ENCODE data around the gene LRMDA. TPM values are rescaled to one million over a fixed set of nuclear protein-coding genes. Genes with fewer than 3 reads are reported as not detected.

Gene LRMDA
- total RNA-seq, 1 experiment from 2014 or later = not detected

GRCh38 chr10:75847477-75847876 lies 416.1 kb downstream of the LRMDA start:
- Histone ChIP-seq H3K4me1 (ENCODE audit: low read length) (no peaks in the 10 kb centered on the region), H3K4me2 (ENCODE audit: low read depth, low read length, poor library complexity, severe bottlenecking) (no peak overlapping the region), H4K20me1 (ENCODE audit: insufficient read depth, low read depth, low read length) (no peaks in the 10 kb centered on the region), H2AFZ (ENCODE audit: low read length) (no peak overlapping the region), H3K9ac (ENCODE audit: low read length) (no peak overlapping the region), H3K4me3 (ENCODE audit: low read length) (no peak overlapping the region), H3K79me2 (ENCODE audit: low read length) (no peaks in the 10 kb centered on the region), H3K9me3 (ENCODE audit: low read length) (no peaks in the 10 kb centered on the region), H3K9me2 (replicated peaks; ENCODE audit: insufficient read depth, low read length) (no peaks in the 10 kb centered on the region), H3K36me3 (ENCODE audit: insufficient read depth, low read length) (no peaks in the 10 kb centered on the region), H3K27me3 (ENCODE audit: low read length) (no peaks in the 10 kb centered on the region), H3K27ac (ENCODE audit: low read length) (no peak overlapping the region)
- no peak for DNase-seq

- Histone ChIP-seq H3K27me3 (ENCODE audit: low read length) (no peaks in the 10 kb centered on the region), H3K4me3 (ENCODE audit: low read length) (no peak overlapping the region), H3K9ac (ENCODE audit: low read length) (no peak overlapping the region), H2AFZ (ENCODE audit: low read length) (no peak overlapping the region), H3K79me2 (ENCODE audit: low read length) (no peaks in the 10 kb centered on the region), H3K4me2 (ENCODE audit: low read depth, low read length, poor library complexity, severe bottlenecking) (no peak overlapping the region), H3K27ac (ENCODE audit: low read length) (no peak overlapping the region), H4K20me1 (ENCODE audit: insufficient read depth, low read depth, low read length) (no peaks in the 10 kb centered on the region), H3K9me2 (replicated peaks; ENCODE audit: insufficient read depth, low read length) (no peaks in the 10 kb centered on the region), H3K9me3 (ENCODE audit: low read length) (no peaks in the 10 kb centered on the region), H3K36me3 (ENCODE audit: insufficient read depth, low read length) (no peaks in the 10 kb centered on the region), H3K4me1 (ENCODE audit: low read length) (no peaks in the 10 kb centered on the region)
- no peak for DNase-seq
Observed at GRCh38 chr10:75851580-75852345, 420.3 kb downstream of the LRMDA start.

- Histone ChIP-seq H3K27ac (ENCODE audit: low read length) (no peak overlapping the region), H3K9ac (ENCODE audit: low read length) (no peak overlapping the region), H3K4me3 (ENCODE audit: low read length) (no peak overlapping the region), H3K36me3 (ENCODE audit: insufficient read depth, low read length) (no peaks in the 10 kb centered on the region), H3K9me2 (replicated peaks; ENCODE audit: insufficient read depth, low read length) (no peaks in the 10 kb centered on the region), H3K27me3 (ENCODE audit: low read length) (no peaks in the 10 kb centered on the region), H4K20me1 (ENCODE audit: insufficient read depth, low read depth, low read length) (no peaks in the 10 kb centered on the region), H3K79me2 (ENCODE audit: low read length) (no peaks in the 10 kb centered on the region), H3K4me2 (ENCODE audit: low read depth, low read length, poor library complexity, severe bottlenecking) (no peak overlapping the region), H3K9me3 (ENCODE audit: low read length) (no peaks in the 10 kb centered on the region), H2AFZ (ENCODE audit: low read length) (no peak overlapping the region), H3K4me1 (ENCODE audit: low read length) (no peaks in the 10 kb centered on the region)
- DNase-seq = no peak
Observed at GRCh38 chr10:75852851-75853484, 421.5 kb downstream of the LRMDA start.

- Histone ChIP-seq H2AFZ (ENCODE audit: low read length) (no peak overlapping the region), H3K4me3 (ENCODE audit: low read length) (no peak overlapping the region), H3K36me3 (ENCODE audit: insufficient read depth, low read length) (no peaks in the 10 kb centered on the region), H3K27ac (ENCODE audit: low read length) (no peak overlapping the region), H3K9ac (ENCODE audit: low read length) (no peak overlapping the region), H3K9me3 (ENCODE audit: low read length) (no peaks in the 10 kb centered on the region), H3K4me1 (ENCODE audit: low read length) (no peaks in the 10 kb centered on the region), H3K27me3 (ENCODE audit: low read length) (no peaks in the 10 kb centered on the region), H3K4me2 (ENCODE audit: low read depth, low read length, poor library complexity, severe bottlenecking) (no peak overlapping the region), H4K20me1 (ENCODE audit: insufficient read depth, low read depth, low read length) (no peaks in the 10 kb centered on the region), H3K9me2 (replicated peaks; ENCODE audit: insufficient read depth, low read length) (no peaks in the 10 kb centered on the region), H3K79me2 (ENCODE audit: low read length) (no peaks in the 10 kb centered on the region)
- DNase-seq = no peak
Observed at GRCh38 chr10:75857269-75857846, 425.9 kb downstream of the LRMDA start.

- no peak overlapping the region for H2AFZ ChIP-seq (ENCODE audit: low read length)
- no peaks in the 10 kb centered on the region for H3K4me1 ChIP-seq (ENCODE audit: low read length)
- H4K20me1 ChIP-seq (ENCODE audit: insufficient read depth, low read depth, low read length) = no peaks in the 10 kb centered on the region
- H3K9me3 ChIP-seq (ENCODE audit: low read length) = no peaks in the 10 kb centered on the region
- DNase-seq = no peak
- H3K79me2 ChIP-seq (ENCODE audit: low read length) = no peaks in the 10 kb centered on the region
- H3K36me3 ChIP-seq (ENCODE audit: insufficient read depth, low read length) = no peaks in the 10 kb centered on the region
- H3K9me2 ChIP-seq (replicated peaks; ENCODE audit: insufficient read depth, low read length) = no peaks in the 10 kb centered on the region
- H3K4me2 ChIP-seq (ENCODE audit: low read depth, low read length, poor library complexity, severe bottlenecking) = no peak overlapping the region
- no peaks in the 10 kb centered on the region for H3K27me3 ChIP-seq (ENCODE audit: low read length)
- no peak overlapping the region for H3K9ac ChIP-seq (ENCODE audit: low read length)
- H3K27ac ChIP-seq (ENCODE audit: low read length) = no peak overlapping the region
- no peak overlapping the region for H3K4me3 ChIP-seq (ENCODE audit: low read length)
Observed at GRCh38 chr10:75857896-75858295, 426.5 kb downstream of the LRMDA start.

- Histone ChIP-seq H3K4me1 (ENCODE audit: low read length) (no peaks in the 10 kb centered on the region), H4K20me1 (ENCODE audit: insufficient read depth, low read depth, low read length) (no peaks in the 10 kb centered on the region), H3K4me2 (ENCODE audit: low read depth, low read length, poor library complexity, severe bottlenecking) (no peak overlapping the region), H3K79me2 (ENCODE audit: low read length) (no peaks in the 10 kb centered on the region), H3K9me3 (ENCODE audit: low read length) (no peaks in the 10 kb centered on the region), H3K4me3 (ENCODE audit: low read length) (no peak overlapping the region), H3K27ac (ENCODE audit: low read length) (no peak overlapping the region), H3K9me2 (replicated peaks; ENCODE audit: insufficient read depth, low read length) (no peaks in the 10 kb centered on the region), H3K36me3 (ENCODE audit: insufficient read depth, low read length) (no peaks in the 10 kb centered on the region), H3K27me3 (ENCODE audit: low read length) (no peaks in the 10 kb centered on the region), H3K9ac (ENCODE audit: low read length) (no peak overlapping the region), H2AFZ (ENCODE audit: low read length) (no peak overlapping the region)
- no peak for DNase-seq
Observed at GRCh38 chr10:75858339-75858738, 426.9 kb downstream of the LRMDA start.

- no peak overlapping the region for H3K27ac ChIP-seq (ENCODE audit: low read length)
- H3K9me2 ChIP-seq (replicated peaks; ENCODE audit: insufficient read depth, low read length) = no peaks in the 10 kb centered on the region
- H3K4me3 ChIP-seq (ENCODE audit: low read length) = no peak overlapping the region
- no peaks in the 10 kb centered on the region for H3K27me3 ChIP-seq (ENCODE audit: low read length)
- H3K4me1 ChIP-seq (ENCODE audit: low read length) = no peaks in the 10 kb centered on the region
- H3K79me2 ChIP-seq (ENCODE audit: low read length) = no peaks in the 10 kb centered on the region
- H3K9me3 ChIP-seq (ENCODE audit: low read length) = no peaks in the 10 kb centered on the region
- no peaks in the 10 kb centered on the region for H3K36me3 ChIP-seq (ENCODE audit: insufficient read depth, low read length)
- H2AFZ ChIP-seq (ENCODE audit: low read length) = no peak overlapping the region
- no peak overlapping the region for H3K9ac ChIP-seq (ENCODE audit: low read length)
- no peak for DNase-seq
- H3K4me2 ChIP-seq (ENCODE audit: low read depth, low read length, poor library complexity, severe bottlenecking) = no peak overlapping the region
- H4K20me1 ChIP-seq (ENCODE audit: insufficient read depth, low read depth, low read length) = no peaks in the 10 kb centered on the region
Observed at GRCh38 chr10:75859141-75859540, 427.7 kb downstream of the LRMDA start.

GRCh38 chr10:75860009-75860408 lies 428.6 kb downstream of the LRMDA start:
- Histone ChIP-seq H3K4me3 (ENCODE audit: low read length) (no peak overlapping the region), H3K4me2 (ENCODE audit: low read depth, low read length, poor library complexity, severe bottlenecking) (no peak overlapping the region), H3K9me2 (replicated peaks; ENCODE audit: insufficient read depth, low read length) (no peaks in the 10 kb centered on the region), H3K27me3 (ENCODE audit: low read length) (no peaks in the 10 kb centered on the region), H3K9ac (ENCODE audit: low read length) (no peak overlapping the region), H4K20me1 (ENCODE audit: insufficient read depth, low read depth, low read length) (no peaks in the 10 kb centered on the region), H2AFZ (ENCODE audit: low read length) (no peak overlapping the region), H3K27ac (ENCODE audit: low read length) (no peak overlapping the region), H3K4me1 (ENCODE audit: low read length) (no peaks in the 10 kb centered on the region), H3K9me3 (ENCODE audit: low read length) (no peaks in the 10 kb centered on the region), H3K36me3 (ENCODE audit: insufficient read depth, low read length) (no peaks in the 10 kb centered on the region), H3K79me2 (ENCODE audit: low read length) (no peaks in the 10 kb centered on the region)
- no peak for DNase-seq
